GM19193 (cell line): ENCODE measurements around the gene PLCB4.

Source experiments
- POLR2A ChIP-seq: IDR thresholded peaks from 4 replicates; pipeline ENCODE4 v1.6.1; 2011; ENCODE audit not compliant: insufficient read depth, insufficient read length; ENCODE audit errors: extremely low read depth

PLCB4 gene

GRCh38 chr20:9110365-9110764 is 41.5 kb downstream of the PLCB4 start:
- no peak for TF ChIP-seq POLR2A

- no peak for TF ChIP-seq POLR2A
Observed at GRCh38 chr20:9110916-9111432, 42.1 kb downstream of the PLCB4 start.

GRCh38 chr20:9112541-9113515 is 43.9 kb downstream of the PLCB4 start:
- TF ChIP-seq POLR2A: no peak

- no peak for TF ChIP-seq POLR2A
Observed at GRCh38 chr20:9114709-9115108, 45.8 kb downstream of the PLCB4 start.

GRCh38 chr20:9117548-9117947 is 48.7 kb downstream of the PLCB4 start:
- TF ChIP-seq POLR2A: no peak

- TF ChIP-seq POLR2A: no peak
Observed at GRCh38 chr20:9119776-9120175, 50.9 kb downstream of the PLCB4 start.

- TF ChIP-seq POLR2A: no peak
Observed at GRCh38 chr20:9121211-9121610, 52.3 kb downstream of the PLCB4 start.

GRCh38 chr20:9122571-9122970 is 53.7 kb downstream of the PLCB4 start:
- TF ChIP-seq POLR2A: no peak

- TF ChIP-seq POLR2A: no peak
Observed at GRCh38 chr20:9126527-9126926, 57.6 kb downstream of the PLCB4 start.

- no peak for TF ChIP-seq POLR2A
Observed at GRCh38 chr20:9128568-9128967, 59.7 kb downstream of the PLCB4 start.

GRCh38 chr20:9129756-9130155 is 60.9 kb downstream of the PLCB4 start:
- no peak for TF ChIP-seq POLR2A

- no peak for TF ChIP-seq POLR2A
Observed at GRCh38 chr20:9130521-9130920, 61.6 kb downstream of the PLCB4 start.

GRCh38 chr20:9131841-9132240 is 63.0 kb downstream of the PLCB4 start:
- TF ChIP-seq POLR2A: no peak

GRCh38 chr20:9134346-9134745 is 65.5 kb downstream of the PLCB4 start:
- TF ChIP-seq POLR2A: no peak

GRCh38 chr20:9136114-9136513 is 67.2 kb downstream of the PLCB4 start:
- no peak for TF ChIP-seq POLR2A

- no peak for TF ChIP-seq POLR2A
Observed at GRCh38 chr20:9137001-9137400, 68.1 kb downstream of the PLCB4 start.
